H1 (cell line): ENCODE measurements around the gene EPHA5. TPM values are rescaled to one million over a fixed set of nuclear protein-coding genes. Genes with fewer than 3 reads are reported as not detected.

Source experiments
- CTCF ChIA-PET: fragments of 300-600 bp; sonication (Branson Sonifier 250); formaldehyde crosslinking; loops from one replicate; lab custom pipeline; 2021; ENCODE audit not compliant: partially characterized antibody; lab: Charles Lee
- POLR2A ChIA-PET: fragments of 300-600 bp; sonication (Branson Sonifier 250); formaldehyde crosslinking; loops from one replicate; lab custom pipeline; 2021; ENCODE audit warnings: inconsistent platforms; ENCODE audit not compliant: partially characterized antibody; lab: Charles Lee
- DNase-seq, 2 experiments: peaks; one replicate each; pipeline versions ENCODE4 v3.0.0 to v3.0.0-alpha.2; 2010 to 2022; ENCODE audit warnings: low spot score in 2 of 2, low read depth in 1 of 2, mixed read lengths in 1 of 2
- FAIRE-seq: peaks from 2 replicates; lab custom pipeline; 2011; peaks lifted over from hg19 to GRCh38; lab: Jason Lieb, UNC
- H2AFZ ChIP-seq: 2 replicates; pipeline ENCODE4 v1.8.1; 2012; ENCODE audit warnings: low read length, inconsistent platforms
- H2AK5ac ChIP-seq: 2 replicates; pipeline ENCODE4 v1.6.1; 2013; ENCODE audit warnings: low read depth, low read length
- H2BK120ac ChIP-seq: replicated peaks from 2 replicates; pipeline ENCODE3; 2013; ENCODE audit warnings: low read depth, low read length, inconsistent platforms
- H2BK12ac ChIP-seq: 2 replicates; pipeline ENCODE4 v1.6.1; 2013; ENCODE audit warnings: low read depth, low read length
- H2BK15ac ChIP-seq: 2 replicates; pipeline ENCODE4 v1.6.1; 2013; ENCODE audit warnings: low read length
- H2BK20ac ChIP-seq: 2 replicates; pipeline ENCODE4 v1.6.1; 2013; ENCODE audit warnings: low read length
- H2BK5ac ChIP-seq: 2 replicates; pipeline ENCODE4 v1.6.1; 2013; ENCODE audit warnings: low read depth, low read length
- H3K14ac ChIP-seq: 2 replicates; pipeline ENCODE4 v1.6.1; 2013; ENCODE audit warnings: inconsistent platforms; ENCODE audit not compliant: insufficient read length
- H3K18ac ChIP-seq: 2 replicates; pipeline ENCODE4 v1.6.1; 2013; ENCODE audit warnings: low read length; ENCODE audit errors: extremely low read depth
- H3K23ac ChIP-seq: 2 replicates; pipeline ENCODE4 v1.6.1; 2013; ENCODE audit warnings: inconsistent platforms; ENCODE audit not compliant: insufficient read length
- H3K23me2 ChIP-seq: 2 replicates; pipeline ENCODE4 v1.6.1; 2013; ENCODE audit warnings: low read depth, low read length
- H3K27ac ChIP-seq: 2 replicates; pipeline ENCODE4 v1.6.1; 2011; ENCODE audit warnings: low read depth, low read length, inconsistent platforms
- H3K27me3 ChIP-seq, 4 experiments: replicated peaks in 1 of 4; 1 replicate in 1 of 4; 2 replicates in 3 of 4; pipeline versions ENCODE4 v1.6.1 to v1.8.1; 2011 to 2013; ENCODE audit warnings: low read length in 3 of 4, mild to moderate bottlenecking in 3 of 4, inconsistent platforms in 2 of 4, mixed read lengths in 2 of 4, moderate library complexity in 1 of 4; ENCODE audit not compliant: control insufficient read depth in 3 of 4, insufficient read depth in 3 of 4; ENCODE audit errors: extremely low read depth in 1 of 4
- H3K36me3 ChIP-seq, 4 experiments: 2 replicates each; pipeline versions ENCODE4 v1.6.1 to v1.8.1; 2011 to 2013; ENCODE audit warnings: mild to moderate bottlenecking in 4 of 4, low read length in 3 of 4, moderate library complexity in 2 of 4, control low read depth in 1 of 4, inconsistent platforms in 1 of 4; ENCODE audit not compliant: insufficient read depth in 4 of 4, control insufficient read depth in 2 of 4
- H3K4ac ChIP-seq: replicated peaks from 2 replicates; pipeline ENCODE3; 2013; ENCODE audit warnings: low read length, low read depth, mixed read lengths, inconsistent platforms; ENCODE audit not compliant: insufficient read length
- H3K4me1 ChIP-seq, 4 experiments: replicated peaks in 1 of 4; 1 replicate in 1 of 4; 2 replicates in 3 of 4; pipeline versions ENCODE4 v1.6.1 to v1.8.1; 2011 to 2013; ENCODE audit warnings: low read length in 3 of 4, inconsistent platforms in 2 of 4, mixed read lengths in 1 of 4; ENCODE audit not compliant: insufficient read depth in 4 of 4, control insufficient read depth in 3 of 4
- H3K4me2 ChIP-seq, 2 experiments: 2 replicates each; pipeline versions ENCODE4 v1.6.1 to v1.8.1; 2011 to 2013; ENCODE audit warnings: low read depth in 2 of 2, low read length in 2 of 2, control low read depth in 1 of 2, inconsistent platforms in 1 of 2, mild to moderate bottlenecking in 1 of 2; ENCODE audit not compliant: insufficient read depth in 1 of 2
- H3K4me3 ChIP-seq, 4 experiments: fragments of 200-600, 300-600 bp in 1 of 4; sonication (generic), shearing (Covaris generic), sonication (Bioruptor Twin) in 1 of 4; 2 replicates each; pipeline versions ENCODE4 v1.5.1 to v1.8.1; 2011 to 2016; ENCODE audit warnings: low read length in 4 of 4, low read depth in 3 of 4, control low read depth in 2 of 4, inconsistent platforms in 2 of 4, mild to moderate bottlenecking in 2 of 4, mixed read lengths in 1 of 4, moderate library complexity in 1 of 4; ENCODE audit not compliant: insufficient read depth in 2 of 4; ENCODE audit errors: extremely low read depth in 1 of 4
- H3K56ac ChIP-seq: replicated peaks from 2 replicates; pipeline ENCODE3; 2013; ENCODE audit warnings: low read depth, mild to moderate bottlenecking, mixed read lengths, low read length, inconsistent platforms; ENCODE audit not compliant: insufficient read length
- H3K79me1 ChIP-seq: 2 replicates; pipeline ENCODE4 v1.6.1; 2013; ENCODE audit warnings: low read depth, low read length, control low read depth
- H3K79me2 ChIP-seq, 2 experiments: 2 replicates each; pipeline versions ENCODE4 v1.6.1 to v1.8.1; 2012 to 2013; ENCODE audit warnings: low read length in 2 of 2, mild to moderate bottlenecking in 2 of 2, inconsistent platforms in 1 of 2; ENCODE audit not compliant: insufficient read depth in 2 of 2, control insufficient read depth in 1 of 2
- H3K9ac ChIP-seq, 4 experiments: replicated peaks in 1 of 4; 1 replicate in 1 of 4; 2 replicates in 3 of 4; pipeline versions ENCODE4 v1.6.1 to v1.8.1; 2011 to 2013; ENCODE audit warnings: low read depth in 3 of 4, low read length in 3 of 4, control low read depth in 2 of 4, mild to moderate bottlenecking in 2 of 4, moderate library complexity in 2 of 4, inconsistent platforms in 1 of 4; ENCODE audit errors: extremely low read depth in 1 of 4
- H3K9me3 ChIP-seq, 2 experiments: 2 replicates each; pipeline versions ENCODE4 v1.6.1 to v1.8.1; 2012 to 2013; ENCODE audit warnings: mild to moderate bottlenecking in 2 of 2, moderate library complexity in 2 of 2, control low read depth in 1 of 2, inconsistent platforms in 1 of 2, low read depth in 1 of 2, low read length in 1 of 2, mixed read lengths in 1 of 2; ENCODE audit not compliant: insufficient read depth in 2 of 2
- H4K20me1 ChIP-seq, 2 experiments: replicated peaks in 1 of 2; 2 replicates each; pipeline versions ENCODE3 to v1.8.1; 2011 to 2013; ENCODE audit warnings: inconsistent platforms in 2 of 2, low read length in 2 of 2, mild to moderate bottlenecking in 1 of 2; ENCODE audit not compliant: insufficient read depth in 2 of 2, control insufficient read depth in 1 of 2
- H4K5ac ChIP-seq: 2 replicates; pipeline ENCODE4 v1.6.1; 2013; ENCODE audit warnings: low read length, low read depth, mixed read lengths, inconsistent platforms; ENCODE audit not compliant: insufficient read length
- H4K8ac ChIP-seq: 2 replicates; pipeline ENCODE4 v1.8.0; 2013; ENCODE audit warnings: mild to moderate bottlenecking, moderate library complexity, low read length, inconsistent platforms; ENCODE audit not compliant: insufficient read depth; ENCODE audit errors: extremely low read depth
- H4K91ac ChIP-seq: replicated peaks from 2 replicates; pipeline ENCODE3; 2013; ENCODE audit warnings: low read length, mixed read lengths, inconsistent platforms; ENCODE audit not compliant: insufficient read length
- CTBP2 ChIP-seq: IDR thresholded peaks from 2 replicates; pipeline ENCODE4 v1.7.0; 2011; ENCODE audit warnings: borderline replicate concordance, mild to moderate bottlenecking, moderate library complexity, mixed read lengths, low read length; ENCODE audit not compliant: insufficient read depth, insufficient read length
- KDM4A ChIP-seq: IDR thresholded peaks from one replicate; pipeline ENCODE4 v1.7.1; 2012; ENCODE audit warnings: low read depth, mild to moderate bottlenecking, moderate library complexity, low read length, inconsistent platforms; ENCODE audit not compliant: severe bottlenecking
- WGBS, 2 experiments: shearing (Covaris generic) in 1 of 2; methylation state at CpG; one replicate each; pipeline versions ENCODE4 v1.1.6 to v1.1.7; 2013 to 2015; ENCODE audit warnings: low lambda C conversion rate in 2 of 2, mixed read lengths in 2 of 2, inconsistent platforms in 1 of 2, low coverage in 1 of 2, missing lambda C conversion rate in 1 of 2; ENCODE audit not compliant: insufficient replicate concordance in 2 of 2, insufficient coverage in 1 of 2, insufficient read length in 1 of 2; ENCODE audit errors: extremely low coverage in 1 of 2, missing lambda C conversion rate in 1 of 2; 5-methylcytosine and 5-hydroxymethylcytosine counted together
- polyA plus RNA-seq, 7 experiments: library from polyadenylated mRNA; depleted of rRNA in 3 of 7; stranded (reverse) in 5 of 7; unstranded in 2 of 7; fragments of >200 nt in 5 of 7; fragments of 200-250 nt in 2 of 7; gene quantifications; 1 replicate in 5 of 7; 2 replicates in 1 of 7; 4 replicates in 1 of 7; pipeline versions ENCODE4 v1.2.1 to v1.2.3, GENCODE V29; 2011 to 2013; ENCODE audit warnings: missing spikeins in 2 of 7, mixed read lengths in 2 of 7
- total RNA-seq: library from RNA; stranded (reverse); fragmentation: NEBNext Ultra II Directional; extraction: Animal tissue kit (Norgen Biotek cat#: 25700); gene quantifications from 2 replicates; pipeline ENCODE4 v1.2.1, GENCODE V29; 2021

The EPHA5 gene
- total and polyA plus RNA-seq, 2 of the 8 experiments (the other 6 are each of a cell fraction or from before 2014, with no cell fraction given) = 0.03 to 0.11 TPM

DNA sequence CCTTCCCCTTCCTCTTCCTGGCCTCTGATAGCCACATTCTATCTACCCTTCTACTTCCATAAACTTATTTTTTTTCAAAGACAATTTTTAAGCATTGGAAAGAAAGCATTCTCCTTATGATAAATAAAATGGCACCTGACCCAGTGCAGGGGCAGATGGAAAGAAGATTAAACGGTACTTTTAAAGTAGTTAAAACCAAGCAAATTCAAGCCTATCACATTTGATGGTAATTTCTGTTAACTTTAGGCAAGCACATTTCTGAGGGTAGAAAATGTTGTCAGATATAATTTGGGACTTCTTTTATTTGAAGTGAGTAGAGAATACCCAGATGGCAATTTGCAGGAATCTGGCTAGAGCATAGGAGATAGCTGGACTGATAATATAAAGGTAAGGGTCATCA is 332.9 kb downstream of the EPHA5 start:
- H3K4me2 ChIP-seq = no peak overlapping the region
- no peak overlapping the region for H2BK20ac ChIP-seq
- no peak overlapping the region for H3K4ac ChIP-seq
- H3K14ac ChIP-seq = no peak overlapping the region
- DNase-seq (no peak), FAIRE-seq (no peak)
- no peak overlapping the region for H4K8ac ChIP-seq
- H4K5ac ChIP-seq = no peak overlapping the region
- no peaks in the 10 kb centered on the region for H3K79me2 ChIP-seq
- no peaks in the 10 kb centered on the region for H3K36me3 ChIP-seq
- H3K4me1 ChIP-seq = no peaks in the 10 kb centered on the region
- ChIA-PET POLR2A (no interaction called here), CTCF (no interaction called here)
- no peaks in the 10 kb centered on the region for H3K9me3 ChIP-seq
- H3K4me3 ChIP-seq = no peak overlapping the region
- no peak overlapping the region for H2AK5ac ChIP-seq
- H3K18ac ChIP-seq = no peak overlapping the region
- no peak overlapping the region for H4K91ac ChIP-seq
- no peak overlapping the region for H2BK12ac ChIP-seq
- H3K23me2 ChIP-seq = peaks cover 1% of the 10 kb centered on the region; the same call in 1 of the 2 replicates
- no peak overlapping the region for H3K9ac ChIP-seq
- H2BK120ac ChIP-seq = no peak overlapping the region
- H3K23ac ChIP-seq = no peak overlapping the region
- TF ChIP-seq CTBP2 (no peak), KDM4A (no peak)
- no peak overlapping the region for H3K56ac ChIP-seq
- 87% methylated on average over 1 of the region's 1 CpG; no CpG with 5 or more reads in 1 of the 2 experiments for WGBS, 2 experiments
- H2BK15ac ChIP-seq = no peak overlapping the region
- H4K20me1 ChIP-seq = peaks cover 0 to 1% of the 10 kb centered on the region in 2 experiments
- no peak overlapping the region for H2AFZ ChIP-seq
- no peak overlapping the region for H3K27ac ChIP-seq
- H3K79me1 ChIP-seq = no peaks in the 10 kb centered on the region
- H3K27me3 ChIP-seq = no peaks in the 10 kb centered on the region
- no peak overlapping the region for H2BK5ac ChIP-seq
